ENCODE results near the gene UTP4. TPM values are rescaled to one million over a fixed set of nuclear protein-coding genes. Genes with fewer than 3 reads are reported as not detected.

Gene UTP4
- total RNA-seq, 2 experiments from 2014 or later: 149 to 153 TPM

DNA sequence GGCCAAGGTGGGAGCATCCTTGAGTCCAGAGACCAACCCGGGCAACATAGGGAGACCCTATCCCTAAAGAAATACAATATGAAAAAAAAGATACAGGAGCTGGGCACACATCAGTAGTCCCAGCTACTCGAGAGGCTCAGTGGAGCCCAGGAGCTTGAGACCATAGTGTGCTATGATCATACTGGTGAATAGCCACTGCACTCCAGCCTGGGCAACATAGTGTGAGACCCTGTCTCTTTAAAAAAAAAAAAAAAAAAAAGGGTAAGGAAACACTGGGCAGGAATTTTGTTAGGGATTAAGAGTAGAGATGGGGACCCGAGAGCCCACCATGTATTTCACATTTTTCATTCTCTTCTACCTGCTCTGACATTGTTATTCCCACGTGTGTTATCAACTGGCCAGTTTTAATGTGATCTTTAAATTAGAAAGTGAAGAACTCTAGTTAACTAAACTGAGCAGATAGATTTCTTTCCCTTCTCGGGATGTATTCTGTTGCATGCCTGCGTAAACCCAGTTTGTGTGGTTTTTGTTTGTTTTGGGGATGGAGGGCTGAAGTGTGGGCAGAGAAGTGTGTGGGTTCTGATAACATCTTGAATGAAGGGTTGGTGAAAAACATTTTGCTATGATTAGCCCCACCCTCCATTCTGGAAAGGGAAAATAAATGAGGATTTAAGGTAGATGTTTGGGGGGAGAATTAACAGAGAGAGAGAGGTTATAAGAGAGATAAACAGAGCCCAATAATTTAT is 37.3 kb downstream of the UTP4 start:
- Mint-ChIP-seq H3K4me1 (peaks cover 40% of the 10 kb centered on the region), H3K36me3 (peaks cover 49% of the 10 kb centered on the region), H3K27ac (no peak overlapping the region), H3K27me3 (no peaks in the 10 kb centered on the region), H3K4me3 (no peak overlapping the region), H3K9me3 (no peaks in the 10 kb centered on the region)
- no peak for DNase-seq

GRCh38 chr16:69171325-69172084 is 39.1 kb downstream of the UTP4 start:
- Mint-ChIP-seq H3K9me3 (no peaks in the 10 kb centered on the region), H3K36me3 (peaks cover 43% of the 10 kb centered on the region), H3K4me3 (no peak overlapping the region), H3K27me3 (no peaks in the 10 kb centered on the region), H3K4me1 (peaks cover 26% of the 10 kb centered on the region), H3K27ac (peak overlapping the region; percentile 20)
- no peak for DNase-seq

- peaks cover 14% of the 10 kb centered on the region for H3K4me1 Mint-ChIP-seq
- no peaks in the 10 kb centered on the region for H3K9me3 Mint-ChIP-seq
- peaks cover 9% of the 10 kb centered on the region for H3K36me3 Mint-ChIP-seq
- H3K27me3 Mint-ChIP-seq: no peaks in the 10 kb centered on the region
- no peak overlapping the region for H3K4me3 Mint-ChIP-seq
- DNase-seq: no peak
- H3K27ac Mint-ChIP-seq: no peak overlapping the region
Observed at GRCh38 chr16:69176033-69176800, 43.8 kb downstream of the UTP4 start.

DNA sequence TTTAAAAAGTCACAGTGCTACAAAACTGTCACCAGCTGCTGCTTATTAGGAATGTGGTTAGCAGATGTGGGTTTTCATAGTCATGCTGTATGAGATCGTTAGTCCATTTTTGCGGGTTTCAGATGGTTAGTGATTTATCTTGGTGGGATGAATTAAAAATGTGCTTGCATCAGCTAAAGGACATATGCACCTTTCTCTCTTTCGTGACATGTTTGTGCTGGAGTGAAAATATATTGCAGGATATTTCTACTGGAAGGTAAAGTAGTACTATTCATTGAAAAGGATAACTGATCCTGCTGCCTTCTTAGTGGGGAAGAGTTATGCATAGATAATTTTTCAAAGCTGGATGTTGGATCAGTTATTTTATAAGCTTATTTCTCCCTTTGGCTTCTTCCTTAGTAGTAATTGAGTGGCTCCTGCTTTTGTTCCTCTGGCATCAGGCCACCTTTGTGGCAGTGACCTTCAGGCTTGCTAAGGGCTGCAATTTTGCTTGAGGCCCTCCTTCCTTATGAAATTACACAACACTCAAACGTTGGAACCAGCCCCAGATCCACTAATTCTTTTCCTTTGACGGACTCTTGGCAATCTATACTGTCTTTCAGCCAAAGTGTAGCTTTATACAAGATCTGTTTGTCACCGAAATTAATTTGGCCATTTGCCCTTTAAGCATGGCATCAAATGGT is 47.0 kb downstream of the UTP4 start:
- H3K4me3 Mint-ChIP-seq: no peak overlapping the region
- H3K27ac Mint-ChIP-seq: no peak overlapping the region
- H3K4me1 Mint-ChIP-seq: peaks cover 18% of the 10 kb centered on the region
- no peaks in the 10 kb centered on the region for H3K9me3 Mint-ChIP-seq
- H3K36me3 Mint-ChIP-seq: peaks cover 5% of the 10 kb centered on the region
- no peaks in the 10 kb centered on the region for H3K27me3 Mint-ChIP-seq
- DNase-seq: no peak

DNA sequence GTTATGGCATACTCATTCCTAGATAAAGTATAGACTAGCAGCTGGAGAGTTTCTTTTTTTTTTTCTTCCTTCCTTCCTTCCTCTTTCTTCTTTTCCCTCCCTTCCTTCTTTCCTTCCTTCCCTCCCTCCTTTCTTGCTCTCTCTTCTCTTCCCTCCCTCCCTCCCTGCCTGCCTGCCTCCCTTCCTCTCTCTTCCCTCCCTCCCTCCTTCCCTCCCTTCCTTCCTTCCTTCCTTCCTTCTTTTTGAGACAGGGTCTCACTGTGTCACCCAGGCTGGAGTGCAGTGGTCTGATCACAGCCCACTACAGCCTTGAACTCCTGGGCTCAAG is 47.5 kb downstream of the UTP4 start:
- no peaks in the 10 kb centered on the region for H3K27me3 Mint-ChIP-seq
- no peak for DNase-seq
- no peaks in the 10 kb centered on the region for H3K9me3 Mint-ChIP-seq
- H3K36me3 Mint-ChIP-seq: peaks cover 10% of the 10 kb centered on the region
- no peak overlapping the region for H3K27ac Mint-ChIP-seq
- no peak overlapping the region for H3K4me3 Mint-ChIP-seq
- peaks cover 21% of the 10 kb centered on the region for H3K4me1 Mint-ChIP-seq

DNA sequence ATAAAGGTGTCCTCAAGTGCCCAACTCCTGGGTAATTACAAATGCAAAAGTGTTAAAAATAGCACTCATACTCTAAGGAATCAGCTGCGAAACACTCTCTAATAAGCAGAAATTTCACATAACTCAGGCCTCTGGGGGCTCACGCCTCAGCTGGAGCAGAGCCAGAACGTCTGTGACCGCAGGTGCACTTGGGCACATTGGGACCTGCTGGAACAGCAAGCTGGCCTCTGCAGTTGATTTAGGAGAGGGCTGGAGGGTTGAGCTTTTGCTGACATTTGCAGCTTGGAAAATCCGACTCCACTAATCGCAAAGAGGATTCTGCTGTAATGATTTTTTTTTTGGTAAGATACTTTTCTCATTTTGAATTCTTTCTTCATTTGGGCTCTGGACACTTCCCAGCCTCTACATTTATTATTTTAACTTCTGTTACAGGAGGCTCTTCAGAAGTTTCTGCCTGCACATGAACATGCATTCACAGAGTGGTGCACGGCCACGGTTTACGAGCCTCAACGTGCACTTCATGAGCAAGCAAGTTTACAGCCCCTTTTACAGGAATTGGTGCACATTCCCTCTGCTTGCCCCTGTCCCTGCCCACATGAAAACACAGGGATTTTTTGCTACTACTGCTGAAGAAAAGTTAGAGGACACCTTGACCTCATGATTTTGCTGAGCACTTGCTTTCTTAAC is 50.4 kb downstream of the UTP4 start:
- no peak for DNase-seq
- no peaks in the 10 kb centered on the region for H3K9me3 Mint-ChIP-seq
- H3K4me1 Mint-ChIP-seq: peaks cover 26% of the 10 kb centered on the region
- H3K27ac Mint-ChIP-seq: no peak overlapping the region
- no peaks in the 10 kb centered on the region for H3K27me3 Mint-ChIP-seq
- H3K4me3 Mint-ChIP-seq: no peak overlapping the region
- peaks cover 6% of the 10 kb centered on the region for H3K36me3 Mint-ChIP-seq

DNA sequence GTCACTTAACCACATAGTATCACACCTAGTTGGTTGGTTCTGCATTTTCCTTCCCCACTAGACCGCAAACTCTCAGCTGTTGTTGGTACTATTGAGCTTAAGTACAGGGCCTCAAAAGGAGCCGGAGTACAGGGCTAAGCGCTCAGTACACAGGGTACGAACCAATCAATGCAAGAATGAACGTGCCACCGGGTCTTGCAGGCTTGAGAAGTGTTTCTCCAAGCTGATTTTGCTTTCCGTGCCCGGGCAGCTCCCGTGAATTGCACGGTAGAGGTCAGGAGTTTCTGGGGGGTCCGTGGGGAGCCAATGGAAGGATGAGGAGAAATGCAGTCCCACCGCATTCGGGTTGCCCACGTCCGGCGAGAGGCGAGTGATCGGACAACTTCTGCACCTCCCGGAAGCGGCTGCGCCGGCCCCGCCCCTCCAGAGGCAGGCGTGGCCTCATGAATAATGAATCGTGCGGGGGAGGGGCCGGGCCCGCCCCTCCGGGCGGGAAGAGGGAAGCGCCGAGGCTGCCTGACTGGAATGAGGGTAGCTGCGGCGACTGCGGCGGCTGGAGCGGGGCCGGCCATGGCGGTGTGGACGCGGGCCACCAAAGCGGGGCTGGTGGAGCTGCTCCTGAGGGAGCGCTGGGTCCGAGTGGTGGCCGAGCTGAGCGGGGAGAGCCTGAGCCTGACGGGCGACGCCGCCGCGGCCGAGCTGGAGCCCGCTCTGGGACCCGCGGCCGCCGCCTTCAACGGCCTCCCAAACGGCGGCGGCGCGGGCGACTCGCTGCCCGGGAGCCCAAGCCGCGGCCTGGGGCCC is 54.4 kb downstream of the UTP4 start, which contains the start of gene SNTB2:
Gene SNTB2, plus strand, starts transcription at position 523 of the 804 bp plus-strand sequence. Its CDS starts 3 bp downstream, at position 526.
- Mint-ChIP-seq H3K9me3 (no peaks in the 10 kb centered on the region), H3K36me3 (peaks cover 13% of the 10 kb centered on the region), H3K4me3 (peak within 1 kb of the TSS; percentile 94), H3K27me3 (no peaks in the 10 kb centered on the region), H3K4me1 (peaks cover 46% of the 10 kb centered on the region), H3K27ac (peak within 1 kb of the TSS; percentile 98)
- peak; percentile 83 for DNase-seq

GRCh38 chr16:69187446-69188235 is 55.2 kb downstream of the UTP4 start:
- Mint-ChIP-seq H3K36me3 (peaks cover 13% of the 10 kb centered on the region), H3K27ac (peak overlapping the region; percentile 76), H3K9me3 (no peaks in the 10 kb centered on the region), H3K4me1 (peaks cover 46% of the 10 kb centered on the region), H3K27me3 (no peaks in the 10 kb centered on the region), H3K4me3 (peak overlapping the region; percentile 82)
- DNase-seq: peak; percentile 60

- H3K4me1 Mint-ChIP-seq: peaks cover 46% of the 10 kb centered on the region
- H3K36me3 Mint-ChIP-seq: peaks cover 13% of the 10 kb centered on the region
- DNase-seq: no peak
Observed at GRCh38 chr16:69188236-69188549, 55.7 kb downstream of the UTP4 start.

GRCh38 chr16:69188716-69189115 is 56.3 kb downstream of the UTP4 start:
- peak overlapping the region; percentile 3 for H3K27ac Mint-ChIP-seq
- peak overlapping the region; percentile 82 for H3K4me3 Mint-ChIP-seq
- DNase-seq: no peak
- H3K9me3 Mint-ChIP-seq: no peaks in the 10 kb centered on the region
- H3K27me3 Mint-ChIP-seq: no peaks in the 10 kb centered on the region
- peaks cover 13% of the 10 kb centered on the region for H3K36me3 Mint-ChIP-seq
- H3K4me1 Mint-ChIP-seq: peaks cover 45% of the 10 kb centered on the region

More at GRCh38 chr16:69188236-69188549, 55.7 kb downstream of the UTP4 start:
- no peaks in the 10 kb centered on the region for H3K9me3 Mint-ChIP-seq
- H3K27ac Mint-ChIP-seq: peak overlapping the region; percentile 76
- H3K4me3 Mint-ChIP-seq: peak overlapping the region; percentile 82
- H3K27me3 Mint-ChIP-seq: no peaks in the 10 kb centered on the region

DNA sequence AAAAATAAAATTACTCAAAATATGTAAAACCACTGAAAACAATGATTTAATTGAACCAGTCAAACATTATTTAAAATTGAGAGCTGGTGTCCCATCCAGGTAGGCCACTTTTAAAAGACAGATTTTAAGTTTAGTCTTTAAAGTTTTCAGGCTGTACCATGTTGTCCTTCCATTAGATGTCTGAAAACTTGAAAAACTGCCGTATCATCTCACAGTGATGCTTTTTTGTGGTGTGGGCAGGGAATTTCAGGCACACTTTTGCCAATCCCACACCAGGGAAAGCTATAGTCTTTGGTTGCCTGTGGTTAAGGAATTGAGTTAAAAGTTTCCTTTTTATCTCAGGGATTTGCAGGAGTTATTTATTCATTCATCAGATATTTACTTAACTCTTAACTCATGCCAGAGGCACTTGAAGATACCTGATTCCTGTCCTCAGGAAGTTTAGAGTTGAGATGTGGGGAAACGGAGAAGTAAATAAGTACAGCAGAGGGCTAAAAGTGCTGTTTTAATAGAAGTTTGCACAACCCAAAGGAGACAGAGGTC is 57.7 kb downstream of the UTP4 start:
- Mint-ChIP-seq H3K27me3 (no peaks in the 10 kb centered on the region), H3K27ac (no peak overlapping the region), H3K9me3 (no peaks in the 10 kb centered on the region), H3K4me3 (no peak overlapping the region), H3K36me3 (peaks cover 7% of the 10 kb centered on the region), H3K4me1 (peaks cover 39% of the 10 kb centered on the region)
- no peak for DNase-seq

- H3K4me3 Mint-ChIP-seq: no peak overlapping the region
- H3K27ac Mint-ChIP-seq: no peak overlapping the region
- no peaks in the 10 kb centered on the region for H3K9me3 Mint-ChIP-seq
- peaks cover 7% of the 10 kb centered on the region for H3K36me3 Mint-ChIP-seq
- peaks cover 39% of the 10 kb centered on the region for H3K4me1 Mint-ChIP-seq
- DNase-seq: no peak
- H3K27me3 Mint-ChIP-seq: no peaks in the 10 kb centered on the region
Observed at GRCh38 chr16:69190598-69190997, 58.1 kb downstream of the UTP4 start.

DNA sequence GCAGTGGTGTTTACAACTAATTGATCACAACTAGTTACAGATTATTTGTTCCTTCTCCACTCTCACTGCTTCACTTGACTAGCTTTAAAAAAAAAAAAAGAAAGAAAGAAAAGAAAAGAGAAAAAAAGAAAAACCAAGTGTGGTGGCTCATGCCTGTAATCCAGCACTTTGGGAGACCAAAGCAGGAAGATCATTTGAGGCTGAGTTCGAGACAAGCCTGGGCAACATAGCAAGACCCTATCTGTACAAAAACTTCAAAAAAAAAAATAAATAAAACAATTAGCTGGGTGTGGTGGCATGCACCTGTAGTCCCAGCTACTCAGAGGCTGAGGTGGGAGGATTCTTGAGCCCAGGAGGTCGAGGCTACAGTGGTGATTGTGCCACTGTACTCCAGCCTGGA is 58.7 kb downstream of the UTP4 start:
- no peak overlapping the region for H3K4me3 Mint-ChIP-seq
- H3K36me3 Mint-ChIP-seq: peaks cover 7% of the 10 kb centered on the region
- DNase-seq: no peak
- H3K27ac Mint-ChIP-seq: no peak overlapping the region
- peaks cover 37% of the 10 kb centered on the region for H3K4me1 Mint-ChIP-seq
- H3K9me3 Mint-ChIP-seq: no peaks in the 10 kb centered on the region
- no peaks in the 10 kb centered on the region for H3K27me3 Mint-ChIP-seq

Measured in activated naive CD8-positive, alpha-beta T cell treated with anti-CD3 and anti-CD28 coated beads for 36 hours (primary cell).